K562 (cell line): ENCODE measurements around the gene HEATR3. TPM values are rescaled to one million over a fixed set of nuclear protein-coding genes. Genes with fewer than 3 reads are reported as not detected.

Experiments used
- BRD4 ChIP-seq: fragments of 200-600 bp; sonication (generic); IDR thresholded peaks from 2 replicates; pipeline ENCODE4 v1.6.1; 2017; ENCODE audit warnings: inconsistent platforms
- CCNT2 ChIP-seq: IDR thresholded peaks from 2 replicates; pipeline ENCODE4 v1.6.1; 2011; ENCODE audit warnings: borderline replicate concordance, low read depth, mild to moderate bottlenecking, moderate library complexity, mixed read lengths, low read length; ENCODE audit not compliant: insufficient read length; ENCODE audit errors: extremely low read depth
- CEBPG ChIP-seq, 3 experiments: fragments of 200-800 bp in 1 of 3; sonication (Bioruptor generic) in 1 of 3; sonication (generic) in 1 of 3; formaldehyde crosslinking in 1 of 3; IDR thresholded peaks in 2 of 3; conservative IDR thresholded peaks in 1 of 3; 2 replicates each; pipeline versions ENCODE4 v1.6.1 to v1.8.0; 2016 to 2022; ENCODE audit warnings: missing compliant biosample characterization in 2 of 3, missing genetic modification characterization in 2 of 3, mild to moderate bottlenecking in 1 of 3, missing genetic modification reagents in 1 of 3
- FOXK1 ChIP-seq: sonication (generic); formaldehyde crosslinking; IDR thresholded peaks from 2 replicates; pipeline ENCODE4 v1.8.0; 2022; ENCODE audit warnings: missing genetic modification reagents, mild to moderate bottlenecking, borderline replicate concordance
- HIVEP1 ChIP-seq: fragments of 250-450 bp; sonication (Bioruptor Pico); IDR thresholded peaks from 2 replicates; pipeline ENCODE4 v1.4.0; 2020; ENCODE audit warnings: mild to moderate bottlenecking
- HOXB6 ChIP-seq: fragments of 250-450 bp; sonication (Bioruptor Pico); IDR thresholded peaks from 2 replicates; pipeline ENCODE4 v1.5.1; 2022; ENCODE audit warnings: mild to moderate bottlenecking, borderline replicate concordance
- KAT7 ChIP-seq: sonication (generic); formaldehyde crosslinking; IDR thresholded peaks from 2 replicates; pipeline ENCODE4 v1.8.0; 2022; ENCODE audit warnings: missing genetic modification reagents, mild to moderate bottlenecking, borderline replicate concordance
- MEIS2 ChIP-seq: fragments of 450-650 bp; IDR thresholded peaks from 2 replicates; pipeline ENCODE4 v1.6.1; 2014; ENCODE audit warnings: mild to moderate bottlenecking; ENCODE audit not compliant: partially characterized antibody
- MYC ChIP-seq, 2 experiments: fragments of 250-450 bp in 1 of 2; sonication (Bioruptor Pico) in 1 of 2; IDR thresholded peaks; 2 replicates each; pipeline versions ENCODE4 v1.5.1 to v1.6.1; 2012 to 2021; ENCODE audit warnings: low read depth in 2 of 2, borderline replicate concordance in 1 of 2, improper control_type of control experiment in 1 of 2, low read length in 1 of 2, mild to moderate bottlenecking in 1 of 2, moderate library complexity in 1 of 2
- PHF20 ChIP-seq: fragments of 450-650 bp; IDR thresholded peaks from 2 replicates; pipeline ENCODE4 v1.6.1; 2018; ENCODE audit not compliant: partially characterized antibody
- SREBF1 ChIP-seq: fragments of 150-350 bp; IDR thresholded peaks from 2 replicates; pipeline ENCODE4 v1.6.1; 2014; ENCODE audit warnings: antibody characterized with exemption, low read depth, low read length, borderline replicate concordance
- STAT5A ChIP-seq: IDR thresholded peaks from 2 replicates; pipeline ENCODE4 v1.6.1; 2012; ENCODE audit warnings: low read length, inconsistent platforms, borderline replicate concordance
- TCF7L2 ChIP-seq: fragments of 150-350 bp; IDR thresholded peaks from 2 replicates; pipeline ENCODE4 v1.6.1; 2016; ENCODE audit warnings: low read depth, mild to moderate bottlenecking, low read length, moderate library complexity
- ZC3H11A ChIP-seq: IDR thresholded peaks from 2 replicates; pipeline ENCODE4 v1.6.1; 2012; ENCODE audit warnings: low read depth, low read length, improper control_type of control experiment
- ZNF184 ChIP-seq: sonication (generic); formaldehyde crosslinking; IDR thresholded peaks from 2 replicates; pipeline ENCODE4 v1.5.0; 2020; ENCODE audit warnings: missing genetic modification reagents
- ZNF583 ChIP-seq: fragments of 250-450 bp; sonication (Bioruptor Pico); IDR thresholded peaks from 2 replicates; pipeline ENCODE4 v1.4.0; 2020
- polyA plus RNA-seq, 8 experiments: library from polyadenylated mRNA; depleted of rRNA in 4 of 8; stranded (reverse) in 5 of 8; unstranded in 3 of 8; fragments of >200 nt; fragmentation: Nextera tagmentation in 2 of 8; fragmentation: Illumina TruSeq in 1 of 8; extraction: Ambion mirVana in 2 of 8; extraction: Trizol in 1 of 8; gene quantifications; 2 replicates each; pipeline versions ENCODE4 v1.2.1 to v1.2.3, GENCODE V29; 2011 to 2014; ENCODE audit warnings: inconsistent platforms in 1 of 8, missing spikeins in 1 of 8
- total RNA-seq, 7 experiments: library from RNA; depleted of rRNA in 6 of 7; stranded (reverse); fragments of >200 nt in 6 of 7; fragmentation: Illumina TruSeq in 2 of 7; extraction: Trizol in 2 of 7; gene quantifications; 2 replicates each; pipeline versions ENCODE4 v1.2.1 to v1.2.3, GENCODE V29; 2011 to 2021; ENCODE audit warnings: low replicate concordance in 1 of 7
- TF ChIP-seq, protein P1 (sequence below): IDR thresholded peaks from 2 replicates; pipeline ENCODE4 v1.6.1; 2011; ENCODE audit warnings: borderline replicate concordance, low read depth, mild to moderate bottlenecking, moderate library complexity, low read length; ENCODE audit not compliant: insufficient read depth, poor library complexity, severe bottlenecking
- TF ChIP-seq, protein P2 (sequence below): sonication (generic); formaldehyde crosslinking; IDR thresholded peaks from 2 replicates; pipeline ENCODE4 v1.8.1; 2023; ENCODE audit warnings: mild to moderate bottlenecking, missing genetic modification reagents

HEATR3 gene
- total and polyA plus RNA-seq, 9 of the 15 experiments (the other 6 are each of a cell fraction or from before 2014, with no cell fraction given): 1.7 to 30.2 (median 18.8) TPM

DNA sequence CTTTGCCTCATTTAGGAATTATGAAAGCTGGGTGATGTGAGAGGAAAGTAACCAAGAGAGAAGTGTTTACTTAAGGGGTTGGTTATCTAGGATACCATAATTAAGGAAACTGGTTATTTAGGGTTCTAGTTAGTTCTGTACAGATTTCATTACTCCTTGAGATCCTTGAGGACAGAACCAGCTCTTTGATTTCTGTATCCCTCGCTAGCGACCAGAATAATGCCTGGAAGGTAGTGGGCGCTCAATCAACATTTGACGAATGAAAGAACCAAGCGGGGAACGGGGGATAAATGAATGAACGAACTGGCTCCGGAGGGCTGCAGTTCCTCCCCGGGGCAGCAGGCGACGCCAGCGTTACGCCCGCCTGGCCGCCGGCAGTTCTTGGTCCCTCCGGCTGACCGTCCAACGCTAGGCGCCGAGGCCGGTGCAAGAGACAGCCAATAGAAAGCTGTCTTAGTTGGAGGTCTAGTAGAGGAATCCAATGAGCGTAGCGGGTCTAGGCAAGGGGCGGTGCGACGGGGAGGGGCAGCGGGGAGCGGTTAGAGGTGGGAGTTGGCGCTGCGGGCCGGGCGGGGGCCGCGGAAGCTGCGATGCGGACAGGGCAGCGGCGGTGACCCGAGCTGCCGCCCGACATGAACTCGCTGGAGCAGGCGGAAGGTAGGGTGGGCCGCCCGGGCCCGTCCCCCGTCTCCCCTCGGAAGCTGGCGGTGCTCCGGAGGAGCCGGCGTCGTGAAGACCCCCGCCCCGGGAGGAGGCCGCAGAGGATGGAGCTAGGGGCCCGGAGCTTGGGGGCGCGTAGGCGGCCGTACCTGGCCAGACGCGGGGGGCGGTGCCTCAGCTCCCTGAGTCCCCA, 40.9 kb upstream of the HEATR3 start, which contains the start of gene CNEP1R1 (continued):
- TF ChIP-seq BRD4: no peak
- TF ChIP-seq, protein P1, sequence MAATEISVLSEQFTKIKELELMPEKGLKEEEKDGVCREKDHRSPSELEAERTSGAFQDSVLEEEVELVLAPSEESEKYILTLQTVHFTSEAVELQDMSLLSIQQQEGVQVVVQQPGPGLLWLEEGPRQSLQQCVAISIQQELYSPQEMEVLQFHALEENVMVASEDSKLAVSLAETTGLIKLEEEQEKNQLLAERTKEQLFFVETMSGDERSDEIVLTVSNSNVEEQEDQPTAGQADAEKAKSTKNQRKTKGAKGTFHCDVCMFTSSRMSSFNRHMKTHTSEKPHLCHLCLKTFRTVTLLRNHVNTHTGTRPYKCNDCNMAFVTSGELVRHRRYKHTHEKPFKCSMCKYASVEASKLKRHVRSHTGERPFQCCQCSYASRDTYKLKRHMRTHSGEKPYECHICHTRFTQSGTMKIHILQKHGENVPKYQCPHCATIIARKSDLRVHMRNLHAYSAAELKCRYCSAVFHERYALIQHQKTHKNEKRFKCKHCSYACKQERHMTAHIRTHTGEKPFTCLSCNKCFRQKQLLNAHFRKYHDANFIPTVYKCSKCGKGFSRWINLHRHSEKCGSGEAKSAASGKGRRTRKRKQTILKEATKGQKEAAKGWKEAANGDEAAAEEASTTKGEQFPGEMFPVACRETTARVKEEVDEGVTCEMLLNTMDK: no peak
- no peak for TF ChIP-seq FOXK1 (CRISPR knock-in tag)
- no peak for TF ChIP-seq ZNF583 (CRISPR knock-in tag)
- no peak for TF ChIP-seq HOXB6 (CRISPR knock-in tag)
- TF ChIP-seq MYC (IDR thresholded peaks at IDR 0.05; ENCODE audit: low read depth, low read length): no peak; the same call in 1 of the 2 replicates
- no peak for TF ChIP-seq MYC (CRISPR knock-in tag; IDR thresholded peaks at IDR 0.05; ENCODE audit: borderline replicate concordance, low read depth)
- TF ChIP-seq, protein P2, sequence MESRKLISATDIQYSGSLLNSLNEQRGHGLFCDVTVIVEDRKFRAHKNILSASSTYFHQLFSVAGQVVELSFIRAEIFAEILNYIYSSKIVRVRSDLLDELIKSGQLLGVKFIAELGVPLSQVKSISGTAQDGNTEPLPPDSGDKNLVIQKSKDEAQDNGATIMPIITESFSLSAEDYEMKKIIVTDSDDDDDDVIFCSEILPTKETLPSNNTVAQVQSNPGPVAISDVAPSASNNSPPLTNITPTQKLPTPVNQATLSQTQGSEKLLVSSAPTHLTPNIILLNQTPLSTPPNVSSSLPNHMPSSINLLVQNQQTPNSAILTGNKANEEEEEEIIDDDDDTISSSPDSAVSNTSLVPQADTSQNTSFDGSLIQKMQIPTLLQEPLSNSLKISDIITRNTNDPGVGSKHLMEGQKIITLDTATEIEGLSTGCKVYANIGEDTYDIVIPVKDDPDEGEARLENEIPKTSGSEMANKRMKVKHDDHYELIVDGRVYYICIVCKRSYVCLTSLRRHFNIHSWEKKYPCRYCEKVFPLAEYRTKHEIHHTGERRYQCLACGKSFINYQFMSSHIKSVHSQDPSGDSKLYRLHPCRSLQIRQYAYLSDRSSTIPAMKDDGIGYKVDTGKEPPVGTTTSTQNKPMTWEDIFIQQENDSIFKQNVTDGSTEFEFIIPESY (CRISPR knock-in tag): no peak
- peak; percentile 80 for TF ChIP-seq CCNT2
- no peak for TF ChIP-seq MEIS2
- TF ChIP-seq CEBPG (CRISPR knock-in tag; IDR thresholded peaks at IDR 0.05): no peak
- no peak for TF ChIP-seq CEBPG (tag; conservative IDR thresholded peaks at IDR 0.05 in 1 of 2, IDR thresholded peaks at IDR 0.05 in 1 of 2)
- TF ChIP-seq STAT5A: no peak
- TF ChIP-seq PHF20: peak; percentile 60
- no peak for TF ChIP-seq TCF7L2
- TF ChIP-seq KAT7 (CRISPR knock-in tag): no peak
- no peak for TF ChIP-seq SREBF1
- no peak for TF ChIP-seq ZC3H11A
- no peak for TF ChIP-seq ZNF184
- no peak for TF ChIP-seq HIVEP1 (CRISPR knock-in tag)
